GM20431 (cell line): Measurements from ENCODE around the gene TXNRD1.
"Not testable (repeated sequence)": the region's sequence is repeated elsewhere in the genome, so short reads cannot be mapped to it uniquely, and the experiment has no call there.

Experiments used
- in situ Hi-C: fragments of 300-500 bp; cut with MseI, MboI; formaldehyde crosslinking; loops from one replicate; pipeline ENCODE4 v1.15.0; 2020; ENCODE audit warnings: low sequenced_read_pairs; ENCODE audit not compliant: unreplicated experiment

The TXNRD1 gene

GRCh38 chr12:104188534-104188933 lies 27.0 kb upstream of the TXNRD1 start:
- in situ Hi-C loops = loop anchor here (25.0 kb wide), 1 partner anchor 874 kb away; no protein-coding TSS in a partner anchor

DNA sequence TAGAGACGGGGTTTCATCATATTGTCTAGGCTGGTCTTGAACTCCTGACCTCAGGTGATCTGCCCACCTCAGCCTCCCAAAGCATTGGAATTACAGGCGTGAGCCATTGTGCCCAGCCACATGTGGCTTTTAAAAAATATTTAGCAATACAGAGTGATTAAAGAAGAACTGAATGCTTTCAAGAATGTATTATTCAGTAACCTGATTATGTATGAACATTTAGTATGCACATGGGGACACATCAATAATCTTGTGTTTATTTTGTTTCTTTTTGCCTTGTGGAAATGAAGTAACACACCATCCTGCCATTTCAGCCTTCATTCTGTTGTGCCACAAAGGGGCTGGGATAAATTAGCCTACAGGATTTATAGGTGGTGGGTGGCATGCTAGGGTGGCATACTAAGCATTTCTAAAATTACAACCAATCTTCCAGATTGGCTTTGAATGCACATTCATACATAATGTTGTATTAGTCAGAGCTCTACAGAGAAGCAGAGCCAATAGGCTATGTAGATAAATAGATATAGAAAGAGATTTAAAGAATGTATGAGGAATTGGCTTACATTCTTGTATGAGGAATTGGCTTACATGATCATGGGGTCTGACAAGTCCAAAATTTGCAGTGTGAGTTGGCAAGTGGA lies 25.5 kb upstream of the TXNRD1 start:
- in situ Hi-C loops = loop anchor here (25.0 kb wide), 1 partner anchor 872 kb away; no protein-coding TSS in a partner anchor

DNA sequence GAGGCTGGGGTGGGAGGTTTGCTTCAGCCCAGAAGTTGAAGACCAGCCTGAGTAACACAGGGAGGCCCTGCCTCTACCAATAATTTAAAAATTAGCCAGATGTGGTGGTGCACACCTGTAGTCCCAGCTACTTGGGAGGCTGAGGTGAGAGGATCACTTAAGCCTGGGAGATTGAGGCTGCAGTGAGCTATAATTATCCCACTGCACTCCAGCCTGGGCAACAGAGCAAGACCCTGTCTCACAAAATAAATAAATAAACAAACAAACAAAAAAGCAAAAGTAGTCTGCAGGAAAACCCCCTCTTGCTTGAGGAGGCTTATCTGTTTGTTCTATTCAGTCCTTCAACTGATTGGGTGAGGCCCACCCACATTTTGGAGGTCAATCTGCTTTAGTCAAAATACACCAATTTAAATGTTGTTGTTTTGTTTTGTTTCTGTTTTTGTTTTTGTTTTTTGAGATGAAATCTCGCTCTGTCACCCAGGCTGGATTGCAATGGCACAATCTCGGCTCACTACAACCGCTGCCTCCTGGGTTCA lies 24.9 kb upstream of the TXNRD1 start:
- in situ Hi-C loops = loop anchor here (25.0 kb wide), 1 partner anchor 872 kb away; no protein-coding TSS in a partner anchor

DNA sequence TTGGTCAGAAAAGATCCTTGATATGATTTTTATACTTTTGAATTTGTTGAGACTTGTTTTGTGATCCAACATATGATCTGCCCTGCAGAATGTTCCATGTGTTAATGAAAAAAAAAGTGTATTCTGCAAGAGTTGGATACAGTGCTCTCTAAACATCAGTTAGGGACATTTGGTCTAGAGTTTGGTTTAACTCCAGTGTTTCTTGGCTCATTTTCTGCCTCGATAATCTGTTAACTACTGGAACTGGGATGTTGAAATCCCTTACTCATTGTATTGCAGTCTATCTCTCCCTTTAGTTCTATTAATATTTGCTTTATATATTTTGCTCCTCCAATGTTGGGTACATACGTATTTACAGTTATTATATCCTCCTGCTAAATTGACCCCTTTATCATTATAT lies 18.3 kb upstream of the TXNRD1 start:
- in situ Hi-C loops = loop anchor here (25.0 kb wide), 1 partner anchor 865 kb away; no protein-coding TSS in a partner anchor

GRCh38 chr12:104199964-104200363 lies 15.6 kb upstream of the TXNRD1 start:
- in situ Hi-C loops = loop anchor here (10.0 to 25.0 kb wide), 2 partner anchors 155 to 862 kb away; no protein-coding TSS in a partner anchor

GRCh38 chr12:104201238-104202001 lies 14.2 kb upstream of the TXNRD1 start:
- in situ Hi-C loops = loop anchor here (10.0 kb wide), 1 partner anchor 153 kb away; no protein-coding TSS in a partner anchor

- in situ Hi-C loops = loop anchor here (10.0 kb wide), 1 partner anchor 150 kb away; no protein-coding TSS in a partner anchor
Observed at GRCh38 chr12:104204690-104205480, 10.7 kb upstream of the TXNRD1 start.

DNA sequence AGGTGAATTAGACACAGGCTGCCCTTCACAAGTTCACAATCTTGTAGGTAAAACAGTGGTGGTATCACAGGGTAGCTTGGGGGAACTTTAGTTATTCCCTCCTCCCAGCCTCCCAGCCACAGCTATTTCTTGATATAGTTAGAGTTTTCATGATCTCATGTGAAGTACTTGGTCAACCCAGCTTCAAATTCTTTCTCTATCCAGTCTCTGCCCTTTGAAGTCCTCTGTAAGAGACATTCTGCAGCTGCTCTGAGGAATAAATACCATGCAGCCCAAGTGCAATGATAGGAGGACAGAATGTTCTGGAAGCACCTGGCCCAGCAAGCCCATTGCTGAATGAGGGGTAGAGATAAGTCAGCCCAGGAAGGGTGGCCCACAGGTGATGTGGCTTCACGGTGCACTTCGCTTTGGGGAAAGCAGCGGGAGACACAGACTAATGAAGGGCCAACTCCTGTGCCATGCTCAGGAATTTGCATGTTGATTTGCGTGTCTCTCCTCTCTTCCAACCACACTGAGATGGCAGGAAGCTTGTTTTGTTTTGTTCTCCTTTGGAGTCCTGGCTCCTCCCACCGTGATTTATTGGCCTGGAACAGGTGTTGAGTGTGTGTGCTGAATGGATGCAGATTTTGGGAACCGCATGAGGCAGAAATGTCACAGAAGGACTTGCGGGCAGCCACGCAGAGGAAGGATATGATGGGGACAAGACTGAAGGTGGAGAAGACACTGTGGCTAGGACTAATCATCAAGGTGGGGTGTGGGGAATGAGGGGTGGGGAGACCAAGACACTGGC lies 8.0 kb upstream of the TXNRD1 start:
- in situ Hi-C loops = loop anchor here (10.0 kb wide), 1 partner anchor 147 kb away; no protein-coding TSS in a partner anchor

GRCh38 chr12:104212516-104212915 lies 3.1 kb upstream of the TXNRD1 start:
- in situ Hi-C loops = no loop called here

DNA sequence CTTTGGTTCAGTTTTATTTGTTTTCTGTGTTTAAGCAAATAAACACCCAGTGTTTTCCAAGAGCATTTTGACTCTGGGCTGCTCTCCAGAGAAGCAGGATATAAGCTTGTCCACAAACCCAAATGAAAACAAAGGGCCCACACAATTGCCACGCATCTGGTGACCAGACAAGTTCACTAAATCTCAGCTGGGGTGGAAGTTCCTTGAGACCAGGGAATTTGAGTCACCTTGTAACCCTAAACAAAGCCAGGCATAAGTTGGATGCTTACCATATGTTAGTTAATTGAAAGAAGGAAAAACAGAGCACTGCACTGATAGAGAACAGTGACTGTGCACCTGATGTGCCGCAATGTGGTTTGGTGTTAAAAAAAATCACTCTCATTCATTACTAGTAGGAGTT lies 1.6 kb upstream of the TXNRD1 start:
- in situ Hi-C loops = no loop called here

GRCh38 chr12:104216521-104216924 lies 944 bp downstream of the TXNRD1 start:
- in situ Hi-C loops = no loop called here

- in situ Hi-C loops = not testable (repeated sequence)
Observed at GRCh38 chr12:104218506-104218905, 2.9 kb downstream of the TXNRD1 start.

DNA sequence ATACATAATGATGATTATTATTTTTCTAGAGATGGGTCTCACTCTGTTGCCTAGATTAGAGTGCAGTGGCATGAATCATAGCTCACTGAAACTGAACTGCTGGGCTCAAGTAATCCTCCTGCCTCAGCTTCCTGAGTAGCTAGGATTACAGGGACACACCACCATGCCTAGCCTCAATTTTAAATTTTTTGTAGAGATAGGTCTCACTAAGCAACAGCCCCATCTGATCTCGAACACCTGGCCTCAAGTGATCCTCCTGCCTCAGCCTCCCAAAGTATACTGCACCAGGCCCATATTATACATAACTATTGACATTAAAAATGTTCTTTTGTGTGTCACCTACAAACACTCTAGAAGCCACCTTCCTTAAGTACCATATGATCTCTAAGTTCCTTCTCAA lies 3.4 kb downstream of the TXNRD1 start:
- in situ Hi-C loops = no loop called here

DNA sequence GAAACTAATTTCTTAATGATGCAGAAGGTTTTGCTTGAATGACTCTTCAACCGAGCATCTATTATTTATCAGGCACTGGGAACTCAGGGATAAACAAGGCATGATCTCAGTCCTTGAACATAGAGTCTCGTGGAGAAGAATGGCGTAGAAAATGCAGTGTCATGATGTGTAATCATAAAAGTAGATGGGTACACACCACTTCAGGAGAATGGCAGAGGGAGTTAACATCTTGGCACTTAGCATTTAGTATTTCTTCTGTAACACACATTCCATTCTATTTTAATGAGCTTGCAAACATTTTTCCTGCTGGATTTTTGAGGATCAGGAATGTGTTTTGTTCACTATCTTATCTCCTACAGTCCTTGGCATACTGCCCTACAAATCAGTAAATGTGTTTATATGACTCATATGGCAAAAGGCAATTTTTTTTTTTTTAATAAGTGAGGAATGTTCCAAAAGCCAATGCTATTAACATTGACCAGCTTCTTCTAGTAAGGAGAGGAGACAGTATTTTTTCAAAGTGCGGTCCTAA lies 3.8 kb downstream of the TXNRD1 start:
- in situ Hi-C loops = no loop called here

GRCh38 chr12:104219908-104220404 lies 4.4 kb downstream of the TXNRD1 start:
- in situ Hi-C loops = no loop called here

- in situ Hi-C loops = no loop called here
Observed at GRCh38 chr12:104220931-104221330, 5.4 kb downstream of the TXNRD1 start.

GRCh38 chr12:104222976-104223375 lies 7.4 kb downstream of the TXNRD1 start:
- in situ Hi-C loops = no loop called here

GRCh38 chr12:104223712-104224111 lies 8.1 kb downstream of the TXNRD1 start:
- in situ Hi-C loops = no loop called here

GRCh38 chr12:104226672-104227071 lies 11.1 kb downstream of the TXNRD1 start:
- in situ Hi-C loops = no loop called here
